Superior temporal gyrus (tissue), 1 donor: ENCODE data around the gene IFNA1.
"Not testable (repeated sequence)": the region's sequence is repeated elsewhere in the genome, so short reads cannot be mapped to it uniquely, and the experiment has no call there.

Experiments
- DNase-seq: peaks from one replicate; pipeline ENCODE4 v3.0.0-alpha.2; 2016; ENCODE audit errors: extremely low spot score

IFNA1 gene

DNA sequence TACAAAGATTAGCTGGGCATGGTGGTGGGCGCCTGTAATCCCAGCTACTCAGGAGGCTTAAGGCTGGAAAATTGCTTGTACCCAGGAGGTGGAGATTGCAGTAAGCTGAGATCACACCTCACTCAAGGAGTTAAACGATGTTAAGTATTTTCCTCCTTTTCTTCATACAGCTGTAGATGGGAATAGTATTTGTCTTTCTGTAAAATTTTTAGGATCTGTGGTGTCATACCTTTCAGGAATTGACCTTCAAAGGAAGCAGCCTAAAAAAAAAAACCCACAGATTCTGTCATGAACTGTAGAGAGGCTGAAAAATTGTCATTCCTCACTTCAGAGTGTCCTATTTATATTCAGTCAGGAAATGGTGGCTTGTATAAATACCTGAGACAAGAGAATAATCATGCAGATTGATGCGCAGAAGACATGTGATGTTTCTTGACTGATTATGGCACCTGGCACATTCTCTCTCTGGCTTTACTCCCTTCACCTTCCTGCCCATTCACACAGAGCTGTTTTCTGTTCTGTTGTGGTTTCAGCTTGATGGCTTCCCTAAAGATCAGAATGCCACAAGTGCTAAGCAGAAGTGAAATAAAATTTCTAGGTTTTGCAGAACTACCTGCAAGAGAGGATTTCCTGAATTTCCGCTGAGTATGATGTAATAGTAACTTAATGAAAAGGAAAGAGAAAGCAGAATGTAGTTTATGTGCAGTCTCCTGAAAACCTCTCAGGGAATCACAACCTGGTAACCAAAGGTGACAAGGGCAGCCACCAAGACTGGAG, 3.8 kb downstream of the IFNA1 start:
- no peak for DNase-seq

DNA sequence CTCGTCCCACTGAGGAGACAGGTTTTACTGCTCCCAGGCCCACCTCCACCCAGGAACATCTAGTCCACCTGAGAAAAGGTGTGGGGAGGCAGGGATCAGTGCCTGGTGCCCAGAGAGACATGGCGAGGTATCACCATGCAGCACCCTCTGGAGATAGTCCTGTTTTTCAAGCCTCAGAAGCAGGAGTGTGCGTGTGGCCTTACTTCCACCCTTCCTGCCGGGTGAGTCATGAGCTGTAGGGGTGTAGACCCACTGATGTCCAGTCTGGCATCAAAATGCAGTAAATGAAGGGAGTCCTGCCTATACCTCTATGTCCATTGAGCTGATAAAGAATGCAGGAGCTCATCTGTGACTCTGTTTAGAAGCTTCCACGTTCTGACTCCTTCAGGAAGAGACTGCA, 9.1 kb downstream of the IFNA1 start:
- DNase-seq = not testable (repeated sequence)

DNA sequence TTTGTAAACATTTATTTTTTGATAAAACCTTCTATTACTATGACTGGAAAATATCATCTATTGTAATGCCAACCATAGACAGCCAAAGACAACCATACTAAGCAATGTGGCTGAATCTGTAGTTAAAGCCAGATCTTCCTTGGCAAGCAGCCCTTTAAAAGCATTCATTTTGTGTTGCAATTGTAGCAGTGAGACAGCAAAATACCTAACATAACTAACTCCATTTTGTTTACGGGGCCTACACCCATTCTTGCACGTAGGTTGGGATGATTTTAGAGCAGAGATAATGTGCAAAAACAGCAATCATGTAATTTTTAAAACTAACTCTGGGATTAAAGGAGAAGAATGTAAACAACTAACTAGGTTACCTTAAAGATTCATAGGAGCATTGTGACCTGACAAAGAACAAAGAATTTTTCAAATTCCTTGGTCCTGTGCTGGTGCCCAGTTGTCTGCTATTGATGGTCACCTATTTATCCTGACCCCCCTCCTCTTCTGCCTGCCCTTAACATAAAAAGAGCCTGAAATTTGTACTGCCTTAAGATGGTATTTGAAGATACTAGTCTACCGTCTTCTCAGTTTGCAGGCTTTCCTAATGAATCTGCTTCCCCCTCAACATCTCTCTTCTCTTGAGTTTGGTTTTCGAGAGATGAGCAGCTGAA, 10.6 kb downstream of the IFNA1 start:
- DNase-seq = no peak

DNA sequence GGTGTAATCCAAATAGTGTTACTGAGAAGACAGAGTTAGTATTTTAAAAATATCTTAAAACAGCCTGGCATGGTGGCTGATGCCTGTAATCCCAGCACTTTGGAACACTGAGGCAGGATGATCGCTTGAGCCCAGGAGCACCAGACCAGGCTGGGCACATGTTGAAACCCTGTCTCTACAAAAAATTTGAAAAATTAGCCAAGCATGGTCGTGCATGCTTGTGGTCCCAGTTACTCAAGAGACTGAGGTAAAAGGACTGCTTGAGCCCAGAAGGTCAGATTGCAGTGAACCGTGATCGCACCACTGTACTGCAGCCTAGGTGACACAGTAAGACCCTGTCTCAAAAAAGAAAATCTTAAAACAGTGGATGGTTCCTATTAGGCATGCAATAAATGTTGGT, 12.4 kb downstream of the IFNA1 start:
- no peak for DNase-seq

DNA sequence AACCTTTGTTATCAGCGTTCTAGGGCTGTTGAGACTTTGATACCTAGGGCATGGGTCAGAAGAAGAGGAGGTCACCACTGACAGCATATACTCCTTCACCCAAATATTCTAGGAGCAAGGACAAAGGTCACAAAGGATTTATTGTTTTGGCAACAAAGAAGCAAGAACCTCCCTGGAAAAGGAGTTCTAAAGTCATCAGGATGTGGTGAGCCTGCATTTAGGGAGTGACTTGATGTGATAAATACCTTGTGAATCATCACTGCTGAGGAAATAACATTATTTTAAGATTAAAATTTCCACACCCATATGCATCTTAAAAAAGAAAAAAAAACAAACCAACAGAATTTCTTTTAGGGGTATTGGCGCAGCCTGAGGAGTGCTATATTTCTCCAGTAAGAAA, 13.9 kb downstream of the IFNA1 start:
- no peak for DNase-seq

DNA sequence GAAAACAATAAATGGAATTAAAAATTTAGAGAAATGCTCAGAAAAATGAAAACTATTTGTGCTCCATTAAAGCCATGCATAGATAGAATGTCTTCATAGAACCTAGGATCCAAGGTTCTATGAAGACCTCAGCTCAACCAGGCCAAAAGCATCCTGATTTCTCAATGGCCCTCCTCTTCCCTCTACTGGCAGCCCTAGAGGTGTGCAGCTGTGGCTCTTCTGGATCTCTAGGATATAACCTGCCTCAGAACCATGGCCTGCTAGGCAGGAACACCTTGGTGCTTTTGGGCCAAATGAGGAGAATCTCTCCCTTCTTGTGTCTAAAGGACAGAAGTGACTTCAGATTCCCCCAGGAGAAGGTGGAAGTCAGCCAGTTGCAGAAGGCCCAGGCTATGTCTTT, 15.1 kb downstream of the IFNA1 start:
- peak; percentile 62 for DNase-seq

DNA sequence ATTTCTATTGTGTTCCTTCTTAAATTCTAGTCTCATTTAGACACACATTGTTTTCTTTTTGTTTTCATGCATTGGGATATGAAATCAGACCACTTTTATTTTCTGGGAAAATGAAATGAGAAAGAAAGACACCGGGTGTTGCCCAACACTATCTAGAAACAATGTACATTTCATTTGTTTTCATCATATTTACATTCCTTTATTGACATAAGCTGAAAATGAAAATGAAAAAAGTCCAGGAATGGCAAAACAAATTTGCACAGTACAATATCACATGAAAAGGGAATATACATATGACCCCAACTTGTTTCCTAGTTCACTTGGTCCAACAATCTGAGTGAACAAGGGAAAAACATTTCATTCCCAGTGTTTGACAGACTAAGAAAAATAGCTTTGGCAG, 21.1 kb downstream of the IFNA1 start:
- no peak for DNase-seq

DNA sequence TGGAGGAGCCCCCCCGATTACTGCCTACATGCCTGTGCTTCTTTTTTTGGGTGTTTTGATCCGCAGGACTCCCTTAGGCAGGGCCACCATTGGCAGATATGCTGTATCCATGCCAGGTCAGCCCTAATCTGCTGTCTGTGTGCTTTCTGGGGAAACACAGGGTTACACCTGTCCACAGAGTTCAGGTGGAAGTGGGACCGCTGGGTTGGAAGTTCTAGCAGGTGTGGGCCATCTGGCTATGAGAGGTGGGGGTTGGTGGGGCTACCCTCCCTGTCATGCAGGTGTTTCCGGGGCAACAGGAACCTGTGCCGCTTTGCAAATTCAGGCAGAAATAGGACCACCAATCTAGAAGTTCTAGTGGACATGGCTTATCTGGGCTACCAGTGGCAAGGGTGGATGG, 24.9 kb downstream of the IFNA1 start:
- no peak for DNase-seq

DNA sequence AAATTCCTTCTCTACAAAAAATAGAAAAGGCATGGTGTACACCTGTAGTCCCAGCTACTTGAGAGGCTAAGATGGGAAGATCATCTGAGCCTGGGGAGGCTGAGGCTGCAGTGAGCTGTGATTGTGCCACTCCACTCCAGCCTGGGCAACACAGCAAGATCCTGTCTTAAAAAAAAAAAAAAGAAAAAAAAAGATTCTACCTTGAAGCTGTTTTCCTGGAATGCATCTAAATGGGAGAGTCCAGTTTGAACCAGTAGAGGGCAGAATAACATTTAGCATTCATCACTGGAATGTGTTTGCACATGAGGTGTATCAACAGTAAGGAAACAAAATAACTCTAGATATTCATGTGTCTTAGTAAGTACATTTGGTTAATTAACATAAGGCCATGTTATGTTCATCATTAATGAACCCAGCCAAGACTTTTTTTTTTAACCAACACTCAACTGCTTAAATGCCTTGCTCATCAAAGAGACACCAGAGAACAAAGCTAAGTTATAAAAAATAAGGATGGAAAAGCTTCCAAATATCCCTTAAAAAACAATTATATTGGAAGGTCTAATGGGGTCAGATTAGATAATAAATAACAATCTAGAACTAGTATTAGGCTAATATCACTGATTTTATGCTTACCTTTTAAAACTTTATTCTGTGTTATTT, 25.8 kb downstream of the IFNA1 start:
- DNase-seq = peak; percentile 75

DNA sequence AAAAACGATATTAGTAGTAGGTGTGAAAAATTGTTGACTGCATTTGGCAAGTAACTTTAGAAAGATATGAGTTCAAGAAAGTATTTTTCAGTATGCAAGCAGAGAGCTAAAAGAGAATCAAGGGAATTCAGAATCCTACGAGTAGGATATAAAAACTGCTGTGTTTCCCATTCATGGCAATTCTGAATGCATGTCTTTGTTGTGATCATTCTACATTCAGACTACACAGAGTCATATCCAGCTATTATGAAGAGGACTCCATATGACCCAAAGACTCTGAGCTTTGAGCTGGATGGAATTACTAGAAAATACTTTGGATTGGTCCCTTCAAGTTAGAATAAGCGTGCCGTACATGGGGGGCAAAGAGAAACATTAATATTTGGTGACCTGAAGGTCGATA, 29.9 kb downstream of the IFNA1 start:
- peak; percentile 52 for DNase-seq

DNA sequence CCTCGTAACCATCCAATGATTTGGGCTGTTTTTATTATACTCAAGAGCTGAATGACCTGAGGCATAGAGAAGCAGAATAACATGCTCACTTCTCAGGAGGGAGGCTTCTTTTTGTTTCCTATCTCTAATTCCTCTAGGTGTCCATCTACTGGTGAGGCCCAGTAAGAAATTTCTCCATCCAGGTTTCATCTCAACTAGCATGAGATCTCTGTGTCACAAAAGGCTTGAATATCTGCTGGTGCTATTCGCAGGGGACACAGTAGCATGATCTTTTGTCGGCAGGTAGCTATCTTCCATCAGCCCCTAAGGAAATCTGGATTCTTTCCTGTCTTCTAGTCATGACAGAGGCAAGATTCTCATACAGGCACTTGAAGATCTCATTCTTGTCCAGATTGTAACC, 33.0 kb downstream of the IFNA1 start:
- no peak for DNase-seq

DNA sequence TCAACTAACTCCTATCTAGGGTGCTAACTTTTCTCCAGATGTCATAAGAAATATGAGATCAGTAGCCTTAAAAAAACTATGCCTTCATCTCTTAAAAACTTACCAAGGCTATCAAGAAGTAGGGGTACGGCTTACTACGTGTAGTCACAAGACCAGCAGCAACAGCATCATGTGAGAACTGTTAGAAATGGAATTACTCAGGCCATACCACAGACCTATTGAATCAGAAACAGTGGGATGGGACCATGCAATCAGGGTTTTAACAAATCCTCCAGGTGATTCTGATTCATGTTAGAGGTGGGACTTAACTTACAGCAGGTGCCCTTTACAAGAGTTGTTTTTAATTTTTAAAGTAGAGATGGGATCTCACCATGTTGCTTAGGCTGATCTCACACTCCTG, 37.2 kb downstream of the IFNA1 start:
- no peak for DNase-seq

DNA sequence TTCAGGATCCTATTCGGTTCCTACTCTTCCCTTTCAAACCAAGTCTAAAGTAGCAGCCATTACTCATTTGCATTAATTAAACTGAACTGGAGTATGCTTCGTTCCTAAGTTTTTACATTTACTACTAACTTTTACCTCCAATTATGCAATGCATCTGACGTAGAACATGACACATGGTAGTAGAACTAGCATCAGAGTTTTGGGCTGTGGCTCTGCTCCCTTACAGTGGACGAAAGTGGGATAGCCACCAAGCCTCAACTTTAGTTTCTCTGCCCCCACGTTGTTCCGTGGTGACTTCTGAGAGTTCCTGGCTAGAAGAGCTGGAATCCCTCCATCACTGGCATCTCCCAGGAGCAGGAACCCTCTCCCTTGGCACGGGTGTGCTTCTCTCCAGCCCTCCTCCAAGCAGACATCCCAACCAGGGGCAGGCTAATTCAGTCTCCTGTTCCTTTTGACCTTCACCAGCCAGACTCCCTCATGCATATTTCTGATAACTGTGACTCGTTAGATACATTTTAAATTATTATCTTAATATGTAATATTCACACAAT, 39.0 kb downstream of the IFNA1 start:
- no peak for DNase-seq

DNA sequence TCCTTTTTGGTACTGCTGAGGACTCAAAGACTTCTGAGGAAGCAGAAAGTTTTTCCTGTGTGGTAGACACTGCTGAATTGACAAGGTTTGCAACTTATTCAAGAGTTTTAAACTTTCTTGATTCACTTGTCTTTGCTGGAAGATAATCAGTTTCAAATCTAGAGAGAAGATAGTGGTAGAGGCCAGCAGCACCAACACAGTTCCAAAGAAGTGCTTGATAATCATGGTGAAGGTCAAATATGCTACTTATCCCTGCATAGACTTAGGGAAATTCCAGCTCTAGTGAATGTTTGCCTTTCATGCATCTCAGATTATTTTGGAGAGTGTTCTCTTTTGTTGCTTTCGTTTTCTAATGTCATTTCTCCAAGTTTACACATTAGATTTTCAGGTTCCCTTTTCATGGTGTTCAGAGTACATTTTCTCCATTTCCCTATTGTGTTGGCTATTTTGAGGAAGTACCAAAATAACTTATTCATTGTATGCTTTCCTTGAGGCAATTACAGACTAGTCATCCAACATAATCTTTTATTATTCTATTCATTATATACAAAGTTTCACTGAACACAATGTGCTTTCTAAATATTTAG, 41.3 kb downstream of the IFNA1 start:
- DNase-seq = no peak

DNA sequence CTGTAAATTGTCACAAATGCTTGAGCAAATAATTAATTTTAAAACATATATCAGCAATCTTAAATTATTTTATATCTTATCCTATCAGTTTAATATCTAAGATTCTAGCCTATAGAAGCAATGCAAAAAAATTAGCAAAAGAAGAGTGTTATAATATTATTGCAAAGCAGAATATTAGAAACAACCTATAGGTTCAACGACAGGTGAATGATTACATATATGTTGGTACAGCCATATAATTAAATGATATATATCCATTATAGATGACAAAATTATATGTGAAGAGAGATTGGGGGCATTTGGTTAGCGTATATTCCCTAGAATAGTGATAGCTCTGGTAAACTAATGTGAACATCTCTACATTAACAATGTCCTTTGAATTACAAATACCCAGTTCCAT, 42.0 kb downstream of the IFNA1 start, which contains the start of gene IFNE:
TSS of gene IFNE (minus strand) at position 101 of the 400 bp plus-strand sequence. CDS start 619 bp downstream, outside the sequence.
- no peak for DNase-seq
